GM19397 (cell line): ENCODE data around the gene EML4.
"Not testable (repeated sequence)": the region's sequence is repeated elsewhere in the genome, so short reads cannot be mapped to it uniquely, and the experiment has no call there.

ENCODE experiments used
- ATAC-seq: cut with Tn5 transposase; IDR thresholded peaks from one replicate; pipeline ENCODE4 v1.9.1; 2021; ENCODE audit warnings: mild to moderate bottlenecking, moderate library complexity; ENCODE audit not compliant: unreplicated experiment

EML4 gene

GRCh38 chr2:42327125-42327524 lies 158.0 kb downstream of the EML4 start:
- no peak for ATAC-seq

GRCh38 chr2:42328148-42328833 lies 159.1 kb downstream of the EML4 start:
- no peak for ATAC-seq

DNA sequence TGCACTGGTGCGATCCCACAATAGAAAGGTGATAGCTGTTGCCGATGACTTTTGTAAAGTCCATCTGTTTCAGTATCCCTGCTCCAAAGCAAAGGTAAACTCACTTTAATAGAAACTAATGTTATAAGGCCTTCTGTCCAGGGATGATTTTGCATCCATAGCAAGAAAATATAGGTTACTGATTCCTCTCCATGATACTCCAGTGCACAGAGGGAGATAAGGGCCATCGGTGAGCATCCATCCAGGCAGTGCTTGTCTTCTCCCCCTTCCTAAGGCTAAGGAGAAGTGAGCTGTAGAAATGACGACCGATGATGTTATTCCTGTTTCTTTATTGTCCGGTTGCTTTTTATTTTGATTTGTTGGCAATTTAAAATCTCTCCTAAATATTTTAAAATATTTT lies 159.8 kb downstream of the EML4 start:
- no peak for ATAC-seq

DNA sequence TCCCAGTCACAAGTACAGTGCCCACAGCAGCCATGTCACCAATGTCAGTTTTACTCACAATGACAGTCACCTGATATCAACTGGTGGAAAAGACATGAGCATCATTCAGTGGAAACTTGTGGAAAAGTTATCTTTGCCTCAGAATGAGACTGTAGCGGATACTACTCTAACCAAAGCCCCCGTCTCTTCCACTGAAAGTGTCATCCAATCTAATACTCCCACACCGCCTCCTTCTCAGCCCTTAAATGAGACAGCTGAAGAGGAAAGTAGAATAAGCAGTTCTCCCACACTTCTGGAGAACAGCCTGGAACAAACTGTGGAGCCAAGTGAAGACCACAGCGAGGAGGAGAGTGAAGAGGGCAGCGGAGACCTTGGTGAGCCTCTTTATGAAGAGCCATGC lies 160.6 kb downstream of the EML4 start:
- ATAC-seq, result no peak

- no peak for ATAC-seq
These were observed 162.6 kb downstream of the EML4 start for GRCh38 chr2:42331569-42332284.

- no peak for ATAC-seq
These were observed 163.4 kb downstream of the EML4 start for GRCh38 chr2:42332575-42332974.

- ATAC-seq, result no peak
These were observed 164.4 kb downstream of the EML4 start for GRCh38 chr2:42333579-42333978.

- no peak for ATAC-seq
These were observed 165.1 kb downstream of the EML4 start for GRCh38 chr2:42334220-42334619.

DNA sequence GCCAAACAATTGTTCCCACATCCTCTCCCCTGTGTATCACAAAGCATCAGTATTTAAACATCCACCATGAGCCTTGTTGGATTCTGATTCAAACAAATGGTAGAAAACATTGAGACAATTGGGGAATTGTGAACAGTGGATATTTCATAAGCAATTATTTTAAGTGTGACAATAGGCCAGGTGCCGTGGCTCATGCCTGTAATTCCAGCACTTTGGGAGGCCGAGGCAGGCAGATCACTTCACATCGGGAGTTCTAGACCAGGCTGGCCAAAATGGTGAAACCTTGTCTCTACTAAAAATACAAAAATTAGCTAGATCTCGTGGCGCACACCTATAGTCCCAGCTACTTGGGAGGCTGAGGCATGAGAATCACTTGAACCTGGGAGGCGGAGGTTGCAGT lies 165.7 kb downstream of the EML4 start:
- ATAC-seq, result not testable (repeated sequence)

DNA sequence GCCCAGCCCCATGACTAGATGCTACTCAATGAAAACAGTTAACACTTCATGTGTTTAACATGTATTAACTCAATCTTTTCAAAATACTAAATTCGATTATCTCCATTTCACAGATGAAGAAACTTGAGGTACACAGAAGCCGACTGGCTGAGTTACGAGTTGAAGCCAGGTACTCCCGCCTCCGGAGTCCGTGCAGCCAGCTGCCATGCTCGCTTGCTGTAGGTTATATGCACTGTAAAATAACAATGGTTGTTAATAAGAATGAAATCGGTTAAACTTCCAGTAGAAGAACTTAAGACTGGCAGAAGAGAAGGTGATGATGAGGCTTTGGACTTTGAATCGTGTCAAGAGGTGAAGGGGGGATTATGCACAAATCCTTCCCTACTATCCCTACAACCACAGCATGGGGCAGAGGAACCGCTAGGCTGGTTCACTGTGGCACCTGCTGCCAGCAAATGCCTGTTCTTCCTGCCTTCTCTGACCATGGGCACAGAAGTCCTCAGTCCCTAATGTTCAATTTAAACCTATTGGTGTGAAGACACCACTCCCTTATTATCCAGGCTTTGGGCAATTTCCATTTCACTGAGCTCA lies 166.5 kb downstream of the EML4 start:
- ATAC-seq, result no peak

GRCh38 chr2:42336361-42336965 lies 167.3 kb downstream of the EML4 start:
- no peak for ATAC-seq

DNA sequence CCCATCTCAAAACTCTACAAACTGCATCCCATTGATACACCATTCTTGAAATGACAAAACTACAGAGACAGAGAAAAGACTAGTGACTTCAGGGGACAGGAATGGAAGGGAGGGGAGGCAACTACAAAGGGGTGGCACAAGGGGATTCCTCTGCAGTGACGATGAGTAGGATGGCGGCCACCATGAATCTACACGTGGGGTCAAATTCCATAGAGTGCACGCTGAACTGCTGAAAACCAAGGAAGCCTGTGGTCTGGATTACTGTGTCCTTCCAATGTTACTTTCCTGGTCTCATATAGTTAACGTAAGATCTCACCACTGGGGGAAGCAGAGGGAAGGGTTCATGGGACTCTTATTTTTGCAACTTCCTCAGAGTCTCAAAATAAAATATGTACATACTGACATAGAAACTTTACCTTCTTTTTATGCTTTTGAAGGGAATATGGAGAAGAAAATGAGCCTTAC lies 168.2 kb downstream of the EML4 start:
- no peak for ATAC-seq

DNA sequence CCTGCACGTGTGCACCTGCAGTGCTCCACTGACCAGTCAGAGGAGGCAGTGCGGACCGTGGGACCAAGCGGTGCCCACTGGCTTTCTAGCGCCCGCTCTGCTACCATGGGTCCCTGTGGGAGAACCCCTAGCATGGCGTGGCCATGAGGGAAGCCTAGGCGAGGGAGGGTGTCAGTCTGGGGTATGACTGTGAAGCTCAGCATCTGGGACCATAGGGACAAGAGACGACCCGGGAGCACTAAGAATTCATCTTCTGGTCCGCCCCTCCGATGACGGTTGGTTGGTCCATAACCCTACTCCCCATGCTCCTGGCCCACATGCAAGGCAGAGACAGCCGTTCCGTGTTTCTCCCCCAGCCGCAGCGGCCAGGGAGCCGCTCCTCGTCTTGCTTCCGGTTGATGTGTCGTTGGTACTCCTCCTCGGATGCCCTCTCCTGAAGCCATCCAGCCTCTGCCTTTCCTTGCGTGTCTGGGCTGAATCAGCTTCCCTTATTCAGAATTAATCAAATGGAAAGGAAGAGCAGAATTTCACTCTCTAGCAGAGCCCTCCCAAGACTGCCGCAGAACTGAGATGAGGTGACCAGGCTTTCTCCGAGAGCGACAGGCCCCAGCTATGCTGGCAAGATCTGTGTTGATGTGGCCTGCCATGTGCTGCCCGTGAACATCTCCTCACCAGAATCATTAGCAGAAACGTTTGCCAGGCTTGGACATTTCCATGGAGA lies 168.9 kb downstream of the EML4 start:
- ATAC-seq, result no peak

DNA sequence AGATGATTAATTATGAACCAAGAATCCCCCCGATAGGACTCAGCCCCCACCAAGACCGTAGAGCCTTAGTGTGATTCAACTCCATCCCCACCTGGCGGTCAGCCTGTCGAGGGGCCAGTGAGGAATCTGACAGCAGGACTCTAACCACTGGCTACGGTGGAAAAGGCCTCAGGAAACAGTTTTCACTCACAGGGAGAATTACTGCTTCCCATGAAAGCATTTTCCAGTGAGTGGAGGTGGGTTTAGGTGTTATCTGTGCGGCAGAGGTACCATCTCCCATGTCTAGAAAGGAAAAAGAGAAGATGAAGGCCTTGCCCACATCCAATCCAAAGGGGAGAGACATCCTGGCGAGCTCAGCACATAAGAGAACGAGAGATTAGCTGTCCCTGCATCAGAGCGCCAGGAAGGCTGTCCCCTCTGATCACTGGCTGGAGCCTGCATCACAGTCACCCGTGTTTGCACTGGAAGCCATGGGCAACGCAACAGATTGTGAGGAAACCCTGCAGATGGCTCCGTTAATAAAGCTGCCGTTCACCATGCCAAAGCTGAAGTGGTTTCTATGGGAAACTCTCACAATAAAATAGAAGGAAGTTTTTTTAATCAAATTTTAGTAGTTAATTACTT lies 169.5 kb downstream of the EML4 start:
- ATAC-seq, result no peak

GRCh38 chr2:42339191-42339912 lies 170.2 kb downstream of the EML4 start:
- ATAC-seq, result no peak

DNA sequence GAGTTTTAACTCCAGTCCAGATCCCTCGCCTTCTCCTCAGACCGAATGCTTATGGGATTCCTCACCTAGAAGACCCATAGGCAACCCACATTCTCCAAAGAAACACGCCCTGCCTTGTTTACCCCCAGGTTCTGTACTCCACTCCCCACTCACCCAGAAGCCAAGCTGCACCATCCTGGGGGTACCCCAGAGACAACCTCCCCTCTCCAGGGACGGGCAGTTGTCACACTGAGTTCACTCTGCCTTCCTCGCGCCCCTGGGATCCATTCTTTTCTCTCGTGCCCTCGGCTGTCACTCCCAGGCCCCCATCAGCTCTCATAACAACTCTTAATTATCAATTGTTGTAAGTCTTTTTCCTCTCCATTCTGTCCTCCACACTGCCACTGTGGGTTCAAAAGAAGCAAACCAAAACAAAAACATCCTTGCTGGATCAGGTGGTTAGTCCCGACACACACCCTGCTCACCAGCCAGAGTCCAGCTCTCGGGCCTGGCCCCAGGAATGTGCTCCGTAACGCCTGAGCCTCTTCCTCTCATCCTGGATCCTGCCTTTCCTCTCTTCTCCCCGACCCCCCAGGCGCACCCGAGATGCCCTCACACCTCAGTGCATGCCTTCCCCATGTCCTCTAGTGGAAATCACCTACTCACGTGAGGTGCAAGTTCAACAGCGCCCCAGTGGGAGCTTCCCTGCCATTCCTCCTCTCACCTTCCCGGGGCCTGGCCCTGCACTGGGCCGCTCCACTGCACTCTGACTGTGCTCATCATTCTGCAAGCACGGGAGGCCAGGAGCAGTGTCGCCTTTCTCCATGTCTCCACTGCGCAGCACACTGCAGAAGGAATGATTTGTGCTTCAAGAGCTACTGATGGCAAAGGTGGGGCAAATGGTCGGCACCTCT lies 171.1 kb downstream of the EML4 start:
- no peak for ATAC-seq

- ATAC-seq, result no peak
These were observed 171.9 kb downstream of the EML4 start for GRCh38 chr2:42340938-42341636.

DNA sequence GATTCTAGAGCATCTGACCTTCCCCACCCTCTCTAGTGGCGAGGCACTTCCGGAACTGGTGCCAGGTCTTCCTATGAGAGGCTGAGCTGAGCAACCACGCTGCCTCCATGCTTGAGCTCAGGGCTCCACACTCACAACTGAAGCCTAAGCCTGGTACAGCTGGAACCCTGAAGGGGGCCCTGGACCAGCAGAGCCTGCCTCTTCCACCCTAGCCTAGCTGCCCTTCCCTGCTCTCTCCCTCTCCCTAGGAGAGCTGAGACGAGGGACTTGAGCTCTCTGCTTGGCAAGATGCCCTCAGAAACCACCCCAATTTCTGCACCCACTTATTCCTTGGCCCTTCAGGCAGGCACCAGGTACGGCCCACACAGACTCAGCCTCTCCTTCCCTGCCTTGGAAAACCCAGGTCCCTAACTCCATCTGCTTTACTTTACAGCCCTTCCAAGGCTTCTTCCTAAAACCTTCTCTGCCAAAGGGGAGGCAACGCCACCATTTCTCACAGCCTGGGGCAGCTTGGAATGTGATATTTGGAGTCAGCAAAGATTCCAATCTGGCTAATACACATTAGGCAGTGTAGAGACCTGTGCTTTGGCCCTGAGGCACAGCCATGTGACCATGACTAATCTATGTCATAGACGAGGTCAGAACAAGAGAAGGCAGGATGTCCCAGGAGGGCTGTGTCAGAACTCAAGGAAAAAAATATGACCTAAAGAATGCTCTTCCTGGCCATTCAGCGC lies 173.1 kb downstream of the EML4 start:
- no peak for ATAC-seq
